Chondrocyte (in vitro differentiated cells): ENCODE data around the gene HLA-DRB1. TPM values are rescaled to one million over a fixed set of nuclear protein-coding genes. Genes with fewer than 3 reads are reported as not detected.

Experiments
- DNase-seq: peaks from one replicate; pipeline ENCODE4 v3.0.0; 2021; ENCODE audit warnings: mixed read lengths, low spot score
- H3K27ac Mint-ChIP-seq: one replicate; pipeline ENCODE4 v1.8.0; 2021; ENCODE audit warnings: mild to moderate bottlenecking, moderate library complexity, mixed read lengths; ENCODE audit not compliant: unreplicated experiment
- H3K27me3 Mint-ChIP-seq: 2 replicates; pipeline ENCODE4 v1.8.0; 2021; ENCODE audit warnings: low read depth, mixed read lengths
- H3K36me3 Mint-ChIP-seq: 2 replicates; pipeline ENCODE4 v1.8.0; 2021; ENCODE audit warnings: low read depth, mixed read lengths
- H3K4me1 Mint-ChIP-seq: 2 replicates; pipeline ENCODE4 v1.8.0; 2021; ENCODE audit warnings: low read depth, mild to moderate bottlenecking, mixed read lengths
- H3K4me3 Mint-ChIP-seq: one replicate; pipeline ENCODE4 v1.8.0; 2021; ENCODE audit warnings: mild to moderate bottlenecking, moderate library complexity, mixed read lengths; ENCODE audit not compliant: unreplicated experiment
- H3K9me3 Mint-ChIP-seq: 2 replicates; pipeline ENCODE4 v1.8.0; 2021; ENCODE audit warnings: low read depth, mixed read lengths
- total RNA-seq: library from RNA; stranded (reverse); gene quantifications from 3 replicates; pipeline ENCODE4 v1.2.1, GENCODE V29; 2021
- TF ChIP-seq, protein P1 (sequence below): fragments of 200-600 bp; sonication (generic); IDR thresholded peaks from 2 replicates; pipeline ENCODE4 v1.5.0; 2021; ENCODE audit warnings: antibody characterized with exemption, mild to moderate bottlenecking, moderate library complexity

The HLA-DRB1 gene
- total RNA-seq, 1 donor from 2014 or later, result not detected

GRCh38 chr6:32623693-32624092 is 34.0 kb upstream of the HLA-DRB1 start:
- H3K9me3 Mint-ChIP-seq, result no peaks in the 10 kb centered on the region
- H3K36me3 Mint-ChIP-seq, result no peaks in the 10 kb centered on the region
- no peaks in the 10 kb centered on the region for H3K4me1 Mint-ChIP-seq
- no peak overlapping the region for H3K27ac Mint-ChIP-seq
- H3K27me3 Mint-ChIP-seq, result peaks cover 4% of the 10 kb centered on the region
- no peak overlapping the region for H3K4me3 Mint-ChIP-seq
- no peak for DNase-seq
- TF ChIP-seq, protein P1, sequence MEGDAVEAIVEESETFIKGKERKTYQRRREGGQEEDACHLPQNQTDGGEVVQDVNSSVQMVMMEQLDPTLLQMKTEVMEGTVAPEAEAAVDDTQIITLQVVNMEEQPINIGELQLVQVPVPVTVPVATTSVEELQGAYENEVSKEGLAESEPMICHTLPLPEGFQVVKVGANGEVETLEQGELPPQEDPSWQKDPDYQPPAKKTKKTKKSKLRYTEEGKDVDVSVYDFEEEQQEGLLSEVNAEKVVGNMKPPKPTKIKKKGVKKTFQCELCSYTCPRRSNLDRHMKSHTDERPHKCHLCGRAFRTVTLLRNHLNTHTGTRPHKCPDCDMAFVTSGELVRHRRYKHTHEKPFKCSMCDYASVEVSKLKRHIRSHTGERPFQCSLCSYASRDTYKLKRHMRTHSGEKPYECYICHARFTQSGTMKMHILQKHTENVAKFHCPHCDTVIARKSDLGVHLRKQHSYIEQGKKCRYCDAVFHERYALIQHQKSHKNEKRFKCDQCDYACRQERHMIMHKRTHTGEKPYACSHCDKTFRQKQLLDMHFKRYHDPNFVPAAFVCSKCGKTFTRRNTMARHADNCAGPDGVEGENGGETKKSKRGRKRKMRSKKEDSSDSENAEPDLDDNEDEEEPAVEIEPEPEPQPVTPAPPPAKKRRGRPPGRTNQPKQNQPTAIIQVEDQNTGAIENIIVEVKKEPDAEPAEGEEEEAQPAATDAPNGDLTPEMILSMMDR, result no peak

GRCh38 chr6:32622545-32623401 is 33.1 kb upstream of the HLA-DRB1 start:
- TF ChIP-seq, protein P1, result peak; percentile 70
- DNase-seq, result no peak
- Mint-ChIP-seq H3K4me1 (no peaks in the 10 kb centered on the region), H3K27ac (no peak overlapping the region), H3K9me3 (peaks cover 5% of the 10 kb centered on the region), H3K4me3 (no peak overlapping the region), H3K36me3 (peaks cover 1% of the 10 kb centered on the region), H3K27me3 (peaks cover 3% of the 10 kb centered on the region)

DNA sequence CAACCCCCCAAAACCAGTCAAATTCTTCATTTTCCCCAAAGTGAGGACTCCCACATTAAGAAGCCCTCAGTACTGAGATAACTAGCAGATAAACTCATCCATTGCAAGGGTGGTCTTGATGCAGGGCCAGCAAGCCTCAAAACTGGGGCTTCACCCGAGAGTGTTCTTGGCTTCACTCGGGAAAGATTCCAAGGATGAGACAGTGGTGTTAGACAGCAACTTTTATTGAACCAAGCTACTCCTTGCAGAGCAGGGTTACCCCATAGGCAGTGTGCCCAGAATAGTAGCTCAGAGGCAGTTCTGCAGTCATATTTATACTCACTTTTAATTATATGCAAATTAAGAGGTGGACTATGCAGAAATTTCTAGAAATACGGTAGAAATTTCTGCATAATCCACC is 31.7 kb upstream of the HLA-DRB1 start:
- peaks cover 5% of the 10 kb centered on the region for H3K9me3 Mint-ChIP-seq
- no peaks in the 10 kb centered on the region for H3K4me1 Mint-ChIP-seq
- peaks cover 8% of the 10 kb centered on the region for H3K27me3 Mint-ChIP-seq
- TF ChIP-seq, protein P1, result no peak
- H3K36me3 Mint-ChIP-seq, result peaks cover 1% of the 10 kb centered on the region
- DNase-seq, result no peak
- H3K27ac Mint-ChIP-seq, result no peak overlapping the region
- H3K4me3 Mint-ChIP-seq, result no peak overlapping the region

DNA sequence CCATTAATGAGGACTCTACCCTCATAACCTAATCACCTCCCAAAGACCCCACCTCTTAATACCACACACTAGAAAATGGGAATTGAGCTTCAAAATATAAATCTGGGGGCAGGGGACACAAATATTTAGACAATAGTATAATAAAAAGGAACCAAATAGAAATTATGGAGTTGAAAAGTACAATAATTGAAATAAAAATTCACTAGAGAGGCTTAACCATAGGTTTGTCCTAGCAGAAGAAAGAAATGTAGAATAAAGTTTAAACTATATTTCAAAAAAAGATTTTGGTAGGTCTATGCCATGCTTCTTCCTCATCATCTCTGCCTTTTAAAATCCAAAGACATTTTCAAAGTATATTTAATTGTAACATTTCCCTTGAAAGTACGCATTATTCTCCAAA is 28.1 kb upstream of the HLA-DRB1 start:
- H3K27ac Mint-ChIP-seq, result no peak overlapping the region
- DNase-seq, result no peak
- no peak overlapping the region for H3K4me3 Mint-ChIP-seq
- H3K9me3 Mint-ChIP-seq, result peaks cover 5% of the 10 kb centered on the region
- H3K4me1 Mint-ChIP-seq, result no peaks in the 10 kb centered on the region
- peaks cover 1% of the 10 kb centered on the region for H3K36me3 Mint-ChIP-seq
- TF ChIP-seq, protein P1, result no peak
- H3K27me3 Mint-ChIP-seq, result peaks cover 9% of the 10 kb centered on the region

- Mint-ChIP-seq H3K27ac (no peak overlapping the region), H3K27me3 (peaks cover 14% of the 10 kb centered on the region), H3K36me3 (peaks cover 1% of the 10 kb centered on the region), H3K4me1 (no peaks in the 10 kb centered on the region), H3K9me3 (peaks cover 5% of the 10 kb centered on the region), H3K4me3 (no peak overlapping the region)
- DNase-seq, result no peak
- TF ChIP-seq, protein P1, result no peak
Measured at GRCh38 chr6:32615885-32616532, 26.4 kb upstream of the HLA-DRB1 start.
